SIG-M5 treated with dmso at 0.1 percent for 504 hours (cell line): ENCODE measurements around the gene DHTKD1.
A peak's percentile ranks its signal among the peaks of the same experiment; 100 is the strongest.
"Not testable (repeated sequence)": the region's sequence is repeated elsewhere in the genome, so short reads cannot be mapped to it uniquely, and the experiment has no call there.

Experiments used
- DNase-seq: peaks from one replicate; lab custom pipeline; 2025; ENCODE audit not compliant: unreplicated experiment; lab: John Stamatoyannopoulos, UW

Gene DHTKD1

GRCh38 chr10:12135631-12136030, 66.9 kb downstream of the DHTKD1 start:
- no peak for DNase-seq

- DNase-seq: no peak
These were observed 71.3 kb downstream of the DHTKD1 start for GRCh38 chr10:12140038-12140437.

- DNase-seq: no peak
These were observed 75.8 kb downstream of the DHTKD1 start for GRCh38 chr10:12144538-12144937.

- DNase-seq: no peak
These were observed 81.4 kb downstream of the DHTKD1 start for GRCh38 chr10:12150163-12150562.

GRCh38 chr10:12154516-12154915, 85.8 kb downstream of the DHTKD1 start:
- no peak for DNase-seq

- DNase-seq: no peak
These were observed 87.8 kb downstream of the DHTKD1 start for GRCh38 chr10:12156367-12157123.

GRCh38 chr10:12158111-12158510, 89.4 kb downstream of the DHTKD1 start:
- DNase-seq: peak; percentile 80

- DNase-seq: no peak
These were observed 91.9 kb downstream of the DHTKD1 start for GRCh38 chr10:12160664-12161063.

- DNase-seq: no peak
These were observed 94.2 kb downstream of the DHTKD1 start for GRCh38 chr10:12162927-12163326.

- no peak for DNase-seq
These were observed 95.3 kb downstream of the DHTKD1 start for GRCh38 chr10:12164085-12164484.

- no peak for DNase-seq
These were observed 96.3 kb downstream of the DHTKD1 start for GRCh38 chr10:12165036-12165435.

GRCh38 chr10:12165999-12166775, 97.4 kb downstream of the DHTKD1 start:
- DNase-seq: no peak

GRCh38 chr10:12171512-12171911, 102.8 kb downstream of the DHTKD1 start:
- not testable (repeated sequence) for DNase-seq
